Fibroblast of mammary gland (primary cell): ENCODE data around the gene SP2.

ENCODE experiments used
- DNase-seq: peaks from one replicate; pipeline ENCODE4 v3.0.0-alpha.2; 2010; ENCODE audit warnings: low read depth
- H3K4me3 ChIP-seq: 2 replicates; pipeline ENCODE4 v1.5.1; 2011; ENCODE audit warnings: low read depth, mild to moderate bottlenecking, low read length, moderate library complexity; ENCODE audit not compliant: control insufficient read depth
- CTCF ChIP-seq: conservative IDR thresholded peaks from 2 replicates; pipeline ENCODE4 v1.5.1; 2011; ENCODE audit warnings: low read depth, low read length, inconsistent platforms; ENCODE audit not compliant: control insufficient read depth, insufficient read depth

SP2 gene

GRCh38 chr17:47877368-47878034 is 18.5 kb upstream of the SP2 start:
- no peak for TF ChIP-seq CTCF
- DNase-seq: no peak
- no peak overlapping the region for H3K4me3 ChIP-seq

DNA sequence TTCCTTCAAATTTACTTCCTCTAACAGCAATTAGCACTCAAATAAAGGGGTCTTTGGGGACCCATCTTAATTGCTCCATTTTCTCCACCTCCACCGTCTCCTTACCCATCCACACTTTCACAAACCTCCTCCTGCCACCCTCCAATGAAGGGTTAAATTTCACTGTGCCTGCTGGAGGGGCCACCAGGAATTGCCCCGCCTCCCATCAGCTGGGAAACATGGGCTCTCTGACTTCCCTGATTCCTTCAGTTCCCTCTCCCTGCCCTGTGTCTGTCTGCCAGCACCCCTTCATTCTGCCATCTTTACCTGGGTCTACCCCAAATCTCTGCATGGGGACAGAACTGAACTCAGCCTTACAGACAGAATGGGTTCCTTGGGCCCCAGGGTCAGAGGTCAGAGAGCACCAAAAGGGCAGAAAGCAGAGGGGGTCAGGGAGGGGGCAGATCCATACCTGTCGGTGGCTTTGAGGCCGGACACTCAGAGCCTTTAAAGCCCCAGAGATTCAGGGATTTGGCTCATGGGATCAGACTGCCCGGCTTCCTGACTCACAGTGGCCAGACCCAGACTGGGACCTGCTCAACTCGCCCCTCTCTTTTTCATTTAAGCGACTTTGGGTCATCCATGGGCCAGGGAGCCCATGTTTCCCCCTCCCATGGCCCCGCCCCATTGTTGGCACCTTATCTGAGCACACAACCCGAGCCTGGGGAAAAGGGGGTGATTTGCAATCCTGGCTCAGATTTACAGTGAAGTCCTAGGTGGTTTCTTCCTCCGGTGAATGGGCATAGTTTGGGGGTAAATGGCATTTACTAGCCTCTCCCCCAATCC is 17.6 kb upstream of the SP2 start:
- no peak for TF ChIP-seq CTCF
- no peak overlapping the region for H3K4me3 ChIP-seq
- no peak for DNase-seq

DNA sequence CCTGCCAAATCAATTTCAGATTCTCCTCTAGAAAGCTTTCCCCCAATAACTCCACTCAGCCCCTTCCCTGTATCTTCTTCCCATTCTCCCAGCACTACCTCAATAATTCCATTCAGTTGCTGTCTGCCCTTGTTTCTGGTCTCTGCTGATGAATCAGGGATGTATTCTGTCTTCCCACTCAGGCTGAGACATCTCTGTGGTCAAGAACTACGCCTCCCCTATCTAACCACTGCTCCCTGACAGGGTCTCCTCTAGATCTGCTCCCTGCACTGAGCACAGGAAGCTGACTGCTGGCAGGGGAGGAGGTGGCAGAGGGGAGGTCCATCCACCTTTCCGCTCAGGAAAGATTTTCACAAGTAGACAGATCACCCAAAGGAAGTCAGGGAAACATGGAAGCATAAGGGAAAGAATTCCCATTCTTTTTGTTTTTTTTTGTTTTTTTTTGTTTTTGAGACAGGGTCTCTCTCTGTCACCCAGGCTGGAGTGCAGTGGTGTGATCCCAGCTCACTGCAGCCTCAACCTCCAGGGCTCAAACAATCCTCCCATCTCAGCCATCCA is 16.9 kb upstream of the SP2 start:
- no peak for TF ChIP-seq CTCF
- H3K4me3 ChIP-seq: no peak overlapping the region
- DNase-seq: peak; percentile 68

GRCh38 chr17:47879776-47880454 is 16.1 kb upstream of the SP2 start:
- H3K4me3 ChIP-seq: no peak overlapping the region
- no peak for DNase-seq
- no peak for TF ChIP-seq CTCF

DNA sequence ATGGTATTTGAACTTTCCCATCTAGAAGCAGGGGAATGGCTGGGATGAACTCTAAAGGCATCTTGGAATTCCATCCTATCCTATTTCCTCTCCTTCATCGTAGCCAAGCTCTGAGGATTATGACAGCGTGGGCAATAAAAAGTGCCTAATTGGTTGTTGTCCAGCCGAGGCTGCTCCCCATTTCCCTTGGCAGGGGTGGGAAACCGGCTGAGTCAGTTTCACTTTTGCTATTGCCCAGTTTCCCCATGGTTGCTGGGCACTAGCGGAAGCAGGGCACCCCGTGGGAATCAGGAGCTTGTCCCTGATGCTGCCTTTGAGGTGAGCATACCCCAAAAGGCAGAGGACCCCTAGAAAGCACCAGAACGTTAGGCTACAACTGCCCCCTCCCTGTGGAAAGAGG is 13.8 kb upstream of the SP2 start:
- no peak overlapping the region for H3K4me3 ChIP-seq
- no peak for TF ChIP-seq CTCF
- peak; percentile 54 for DNase-seq

DNA sequence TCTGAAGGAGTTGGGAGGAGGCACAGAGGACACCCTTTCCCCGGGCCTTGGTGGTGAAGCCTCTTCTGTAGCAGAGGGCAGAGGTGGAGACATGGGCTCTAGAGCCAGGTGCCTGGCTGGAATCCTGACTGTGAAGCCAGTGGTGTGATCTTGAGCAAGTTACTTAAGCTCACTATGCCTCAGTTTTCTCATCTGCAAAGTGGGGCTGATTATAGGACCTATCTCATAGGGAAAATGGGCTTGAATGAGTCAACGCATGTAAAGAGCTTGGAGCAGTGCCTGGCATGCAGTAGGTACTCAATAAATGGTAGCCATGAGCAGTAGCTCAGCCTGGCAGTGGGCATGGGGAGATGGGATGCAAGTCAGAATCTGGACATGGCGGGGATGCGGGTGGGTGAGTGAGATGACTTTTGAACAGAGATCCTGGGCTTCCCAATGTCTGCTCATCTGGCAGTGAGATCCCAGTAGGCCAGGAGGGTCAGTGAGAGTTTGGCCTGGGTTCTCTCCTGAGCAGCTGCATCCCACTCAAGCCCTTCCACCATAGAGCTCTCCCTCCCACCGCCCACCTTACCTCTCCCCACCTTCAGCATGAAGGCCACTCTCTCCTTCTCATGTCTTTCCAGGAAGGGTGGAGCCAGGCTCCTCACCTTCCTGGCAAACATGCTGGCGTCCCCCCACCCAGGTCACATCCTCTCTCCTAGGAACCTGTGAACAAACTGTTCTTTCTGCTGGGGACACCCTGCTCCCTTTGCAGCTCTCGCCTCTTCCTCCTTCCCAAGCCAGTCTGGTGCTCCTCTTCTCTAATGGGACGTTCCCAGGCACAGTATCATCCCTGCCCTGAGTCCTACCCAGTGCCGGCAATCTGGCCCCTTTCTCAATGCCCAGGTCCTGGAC is 13.1 kb upstream of the SP2 start:
- no peak for DNase-seq
- TF ChIP-seq CTCF: no peak
- H3K4me3 ChIP-seq: no peak overlapping the region
